GM19324 (cell line): ENCODE measurements around the gene SUPT3H.

Source experiments
- ATAC-seq: cut with Tn5 transposase; IDR thresholded peaks from one replicate; pipeline ENCODE4 v1.9.1; 2021; ENCODE audit warnings: mild to moderate bottlenecking, moderate library complexity; ENCODE audit not compliant: unreplicated experiment, low FRiP score

The SUPT3H gene

DNA sequence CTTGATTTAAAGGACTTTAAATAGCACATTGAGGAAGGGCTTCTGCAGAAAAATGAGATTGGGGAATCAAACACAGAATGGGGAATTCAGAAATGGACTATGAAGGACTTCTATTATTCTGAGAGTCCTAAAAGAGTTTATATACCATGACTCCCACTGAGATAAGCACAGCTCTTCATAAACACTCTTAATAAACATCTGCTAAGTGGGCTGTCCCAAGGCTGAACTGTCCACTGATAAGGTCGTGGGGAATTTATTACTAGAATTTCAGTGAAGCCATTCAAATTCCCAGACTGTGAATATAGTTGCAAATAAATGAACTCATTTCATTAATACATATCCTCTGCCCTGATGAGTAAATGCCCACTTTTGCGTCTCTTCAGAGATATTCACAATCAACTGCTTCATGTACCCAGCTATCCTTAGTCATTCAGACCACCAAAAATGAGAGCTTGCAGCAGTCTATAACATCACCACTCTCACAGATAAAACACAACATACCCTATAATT, 517.8 kb downstream of the SUPT3H start:
- ATAC-seq = no peak

DNA sequence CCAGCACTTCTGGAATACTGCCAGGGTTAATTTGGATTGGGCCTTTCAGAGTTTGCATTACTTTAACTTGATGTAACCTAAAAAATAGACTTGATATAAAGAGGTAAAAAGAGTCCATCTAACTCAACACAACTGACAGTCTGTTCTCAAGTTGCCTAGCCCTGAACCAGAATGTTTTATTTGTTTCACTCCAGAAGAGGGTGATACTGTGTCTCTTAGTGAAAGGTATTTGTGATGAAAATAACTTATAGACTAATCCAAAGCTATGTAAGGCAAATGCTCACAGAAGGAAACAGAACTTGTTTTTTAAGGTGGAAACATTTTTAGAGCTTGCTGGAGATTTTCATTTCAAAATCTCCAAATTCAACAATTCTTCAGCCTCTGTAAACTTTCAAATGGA, 518.7 kb downstream of the SUPT3H start:
- ATAC-seq = no peak

DNA sequence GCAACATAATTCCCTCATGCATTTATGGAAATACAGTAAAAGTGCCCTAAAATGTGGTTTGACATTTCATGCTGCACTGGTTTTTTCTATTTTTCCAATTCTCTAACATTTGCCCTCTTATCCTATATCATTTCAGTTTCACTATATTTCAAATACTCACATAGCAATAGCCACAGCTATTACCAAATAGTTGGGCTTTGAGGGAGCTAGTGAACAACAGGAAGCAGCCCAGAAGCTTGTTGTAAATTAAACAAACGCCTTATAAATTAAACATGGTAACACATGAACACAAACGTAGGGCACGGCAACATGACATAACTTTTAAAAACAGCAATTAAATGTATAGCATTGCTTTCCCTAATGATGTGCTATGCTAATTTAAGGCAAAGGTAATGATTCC, 521.3 kb downstream of the SUPT3H start:
- no peak for ATAC-seq

DNA sequence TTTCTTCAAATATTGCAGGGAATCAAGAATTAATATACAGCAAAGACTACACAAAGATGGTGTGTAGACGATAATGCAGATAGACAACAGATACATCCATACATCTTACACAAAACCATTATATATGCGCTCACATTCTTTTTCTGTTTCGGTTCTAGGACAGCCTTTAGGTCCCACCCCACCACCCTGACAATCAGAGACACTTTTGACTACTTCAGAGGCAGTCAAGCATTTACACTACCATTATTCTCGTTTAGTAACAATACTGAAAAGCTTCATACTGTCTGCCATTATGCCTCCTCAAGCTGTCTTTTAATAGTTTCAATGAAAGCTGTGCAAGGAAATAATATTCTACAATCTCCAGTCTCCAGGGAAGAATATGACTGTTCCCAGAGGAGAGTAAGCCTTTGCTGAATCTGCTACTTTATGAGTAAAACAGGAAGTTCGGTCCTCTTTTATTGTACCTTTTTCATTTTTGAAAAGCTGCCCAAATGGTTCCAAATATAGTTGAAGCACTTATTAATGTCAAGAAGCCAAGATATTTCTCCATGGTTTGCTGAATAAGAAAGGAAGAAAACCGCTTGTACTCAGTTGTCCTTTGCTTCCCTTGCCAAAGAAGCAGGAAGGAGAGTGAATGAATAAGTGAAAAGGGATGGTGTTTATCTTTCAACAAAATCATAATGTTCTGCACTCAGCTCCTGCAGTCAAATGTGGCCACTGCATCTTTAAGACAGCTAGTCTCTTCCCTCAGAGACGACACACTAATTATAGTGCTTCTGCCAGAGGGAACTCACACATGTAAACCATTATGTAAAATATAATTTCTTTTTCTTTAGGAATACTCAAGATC, 521.9 kb downstream of the SUPT3H start:
- ATAC-seq = no peak

DNA sequence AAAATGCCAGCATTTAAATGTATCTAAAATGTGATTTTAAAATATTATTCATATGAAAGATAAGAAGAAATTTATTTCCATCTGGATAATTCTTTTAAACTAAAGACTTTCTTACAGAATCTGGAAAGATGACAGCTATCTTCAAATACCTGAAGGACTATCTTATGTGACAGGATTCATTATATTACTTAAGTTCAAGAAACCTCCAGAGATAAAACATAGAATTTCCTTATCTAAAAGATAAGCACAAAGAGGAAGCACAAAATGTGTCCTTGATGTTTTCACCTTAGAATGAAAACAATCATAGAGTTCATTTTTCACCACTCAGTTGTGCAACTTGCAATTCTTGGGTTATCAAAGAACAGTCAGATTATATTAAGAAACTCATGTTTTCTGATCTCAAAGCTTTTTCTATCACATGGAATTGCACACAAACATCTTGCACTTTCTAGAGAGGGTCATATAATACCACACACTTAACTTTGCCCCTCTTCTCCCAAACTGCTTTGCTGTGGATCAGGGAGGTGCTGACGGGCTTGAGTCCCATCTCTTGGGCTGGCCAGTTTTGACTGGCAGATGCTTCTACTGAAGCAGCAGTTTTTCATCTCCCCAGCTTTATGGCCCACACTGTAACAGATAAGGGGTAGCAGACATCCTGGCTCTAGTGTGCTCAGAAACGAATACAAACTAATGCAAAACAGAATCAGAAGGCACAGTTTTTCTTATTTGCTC, 522.9 kb downstream of the SUPT3H start:
- ATAC-seq = no peak

DNA sequence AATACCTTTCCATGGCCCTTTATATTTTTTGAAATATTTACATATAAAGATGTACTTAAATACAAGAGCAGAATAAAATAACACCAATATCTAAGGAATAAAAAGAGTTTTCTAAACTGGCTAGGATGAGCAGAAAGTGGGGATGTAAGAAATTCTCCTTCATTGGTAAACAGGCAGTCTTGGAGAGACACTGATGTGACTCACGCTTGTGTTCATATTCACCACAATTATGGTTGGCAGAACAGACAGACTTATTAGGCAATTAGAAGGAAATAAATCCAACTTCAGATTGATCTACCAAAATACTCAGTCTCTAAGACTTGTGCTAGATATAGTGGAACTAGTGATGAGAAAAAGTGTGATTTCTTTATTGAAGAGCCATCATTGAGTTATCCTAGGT, 526.6 kb downstream of the SUPT3H start:
- no peak for ATAC-seq

GRCh38 chr6:44850312-44850711, 527.4 kb downstream of the SUPT3H start:
- no peak for ATAC-seq

- ATAC-seq = no peak
Observed at GRCh38 chr6:44849806-44850205, 527.9 kb downstream of the SUPT3H start.

GRCh38 chr6:44843734-44844133, 534.0 kb downstream of the SUPT3H start:
- no peak for ATAC-seq

DNA sequence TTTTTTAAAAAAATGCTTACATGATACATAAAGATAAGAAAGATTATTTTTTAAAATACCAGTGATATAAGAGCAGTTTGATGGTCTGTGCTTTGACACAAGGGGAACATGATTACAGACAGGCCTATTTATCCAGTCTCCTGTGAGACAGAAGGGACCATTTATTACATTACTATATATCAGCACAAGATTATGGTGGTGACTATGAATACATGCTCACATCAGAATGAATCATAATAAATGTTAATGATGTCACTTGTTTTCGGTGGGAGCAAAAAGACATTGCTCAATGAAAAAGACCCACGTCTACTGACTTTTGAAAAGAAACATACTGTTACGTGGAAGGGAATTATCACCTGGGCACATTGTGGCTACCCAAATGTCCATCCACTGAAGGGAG, 535.1 kb downstream of the SUPT3H start:
- ATAC-seq = no peak

- no peak for ATAC-seq
Observed at GRCh38 chr6:44841829-44842228, 535.9 kb downstream of the SUPT3H start.

- no peak for ATAC-seq
Observed at GRCh38 chr6:44837741-44838140, 540.0 kb downstream of the SUPT3H start.

DNA sequence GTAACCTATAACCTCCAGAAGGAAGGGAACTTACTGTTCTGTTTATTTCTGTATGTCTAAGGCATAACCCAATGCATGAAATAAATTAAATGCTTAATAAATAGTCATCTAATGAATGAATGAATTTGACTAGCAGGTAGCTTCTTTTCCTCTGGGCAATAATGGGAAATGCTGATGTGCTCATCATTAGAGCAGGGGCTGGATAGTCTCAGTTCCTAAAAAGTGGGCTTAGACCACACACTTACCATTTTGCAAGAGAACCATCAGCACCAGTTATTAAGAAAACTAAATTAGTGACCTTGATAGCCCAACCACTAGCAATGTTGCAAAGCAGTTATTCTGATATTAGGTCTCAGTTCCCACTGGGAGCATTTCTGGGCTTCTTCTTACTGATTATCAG, 540.5 kb downstream of the SUPT3H start:
- ATAC-seq = no peak

DNA sequence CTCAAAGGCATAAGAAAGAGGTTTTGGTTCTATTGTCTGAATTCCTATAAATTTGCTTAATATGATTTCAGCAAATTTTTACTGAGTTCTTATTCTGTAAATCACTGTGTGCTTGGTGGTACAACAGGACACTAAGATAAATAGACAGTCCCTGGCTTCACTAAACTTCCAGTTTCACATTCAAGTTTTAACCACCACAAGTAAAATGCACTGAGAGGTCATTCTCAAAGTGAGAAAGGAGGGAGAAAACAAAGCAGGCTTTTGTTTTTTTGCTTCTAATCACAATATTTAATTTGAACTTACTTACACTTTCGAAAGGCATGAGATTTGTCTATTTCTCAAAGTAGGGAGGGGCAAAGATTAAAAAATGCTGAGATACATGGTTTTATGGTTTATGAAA, 544.5 kb downstream of the SUPT3H start:
- ATAC-seq = no peak

DNA sequence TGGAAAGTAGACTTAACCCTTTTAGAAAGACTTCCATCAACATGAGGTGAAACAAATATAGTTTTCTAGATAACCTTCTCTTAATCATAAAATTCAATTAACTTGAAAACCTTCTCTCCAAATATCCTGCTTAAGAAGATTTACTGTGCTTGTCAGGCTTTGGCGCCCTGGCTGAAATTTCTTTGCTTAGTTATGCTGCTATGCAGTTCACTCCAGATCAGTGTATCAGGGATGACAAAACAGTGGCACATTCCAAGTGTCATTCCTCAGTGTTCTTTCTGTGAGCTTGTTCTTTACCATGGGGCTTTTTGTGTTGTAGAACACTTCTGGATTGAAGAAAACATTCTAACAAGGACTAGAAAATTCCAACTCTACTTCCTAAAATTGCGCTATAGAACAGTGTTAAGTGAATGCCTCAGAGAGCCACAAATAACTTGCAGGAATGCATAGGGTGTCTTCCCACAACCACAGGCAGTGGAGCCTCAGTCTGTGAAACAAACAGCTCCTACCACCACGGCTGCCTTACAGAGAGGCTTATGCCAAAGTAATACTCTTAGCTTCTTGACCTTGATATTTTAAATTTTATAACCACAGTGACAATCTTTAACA, 546.6 kb downstream of the SUPT3H start:
- ATAC-seq = no peak

DNA sequence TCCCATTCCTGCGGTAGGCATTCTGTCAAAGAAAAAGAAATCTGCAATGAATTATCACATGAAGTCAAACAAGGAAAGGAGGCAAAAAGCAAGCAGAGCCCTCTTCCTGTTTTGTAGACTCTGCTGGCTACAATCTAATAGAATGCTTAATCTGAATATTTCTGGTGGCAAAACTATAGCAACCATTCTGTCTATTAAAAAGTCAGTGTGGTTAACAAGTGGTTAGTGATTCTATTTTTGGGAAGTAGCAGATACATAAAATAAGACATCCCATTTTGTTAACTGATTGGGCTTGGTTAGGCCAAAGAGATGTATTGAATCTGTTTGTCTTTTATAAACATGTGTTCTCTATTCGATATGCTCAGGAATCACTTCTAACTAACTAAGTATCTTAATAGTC, 547.9 kb downstream of the SUPT3H start:
- no peak for ATAC-seq

DNA sequence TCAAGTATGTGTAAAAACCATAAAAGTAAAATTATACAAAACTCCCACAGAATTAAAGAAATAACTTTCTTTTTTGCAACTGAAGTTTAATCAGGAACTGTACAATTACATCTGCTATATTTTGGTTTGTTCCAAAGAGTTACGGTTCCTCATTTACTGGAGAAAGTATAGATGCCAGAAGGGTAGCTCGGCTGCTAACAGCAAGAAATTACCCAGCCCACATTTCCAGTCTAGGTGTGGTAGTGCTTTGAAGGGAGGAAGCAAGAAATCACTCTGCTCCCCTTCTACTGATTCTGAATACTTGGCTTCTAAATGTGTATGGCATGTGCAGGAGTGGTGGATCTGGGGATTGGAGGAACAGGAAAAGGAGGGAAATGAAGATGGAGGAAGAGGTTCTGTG, 549.0 kb downstream of the SUPT3H start:
- no peak for ATAC-seq

- ATAC-seq = no peak
Observed at GRCh38 chr6:44826025-44826676, 551.6 kb downstream of the SUPT3H start.

DNA sequence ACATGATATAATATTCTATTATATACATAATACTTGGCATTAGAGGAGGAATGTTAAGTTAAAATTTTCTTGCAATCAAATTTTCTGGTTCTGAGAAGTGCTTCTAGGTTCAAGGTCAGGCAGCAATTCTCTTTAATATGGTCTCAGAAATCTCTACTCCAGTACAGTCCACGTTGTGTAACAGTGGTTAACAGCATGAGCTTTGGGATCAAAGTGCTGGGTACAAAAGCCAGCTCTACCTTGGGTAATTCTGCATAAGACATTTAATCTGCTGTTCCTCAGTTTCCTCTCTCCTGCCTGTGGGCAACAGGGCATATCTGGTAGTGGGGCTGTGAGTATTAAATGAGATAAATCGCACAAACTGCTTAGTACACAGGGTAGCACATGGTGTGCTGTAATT, 552.5 kb downstream of the SUPT3H start:
- no peak for ATAC-seq

DNA sequence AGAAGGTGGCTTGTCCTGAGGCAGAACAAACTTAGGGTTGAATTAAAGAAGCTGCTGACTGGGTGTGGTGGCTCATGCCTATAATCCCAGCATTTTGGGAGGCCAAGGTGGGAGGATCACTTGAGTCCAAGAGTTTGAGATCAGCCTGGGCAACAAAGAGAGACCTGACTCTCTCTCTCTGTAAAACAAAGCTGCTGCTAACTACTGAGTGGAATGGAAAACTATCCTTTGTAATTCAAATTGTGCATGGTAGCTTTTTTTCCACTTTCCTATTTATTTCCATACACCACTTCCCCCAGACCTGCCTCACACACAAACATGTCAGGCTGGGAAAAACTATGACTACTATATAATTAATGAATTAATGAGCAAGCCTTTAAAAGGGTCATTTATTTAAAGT, 553.2 kb downstream of the SUPT3H start:
- no peak for ATAC-seq

DNA sequence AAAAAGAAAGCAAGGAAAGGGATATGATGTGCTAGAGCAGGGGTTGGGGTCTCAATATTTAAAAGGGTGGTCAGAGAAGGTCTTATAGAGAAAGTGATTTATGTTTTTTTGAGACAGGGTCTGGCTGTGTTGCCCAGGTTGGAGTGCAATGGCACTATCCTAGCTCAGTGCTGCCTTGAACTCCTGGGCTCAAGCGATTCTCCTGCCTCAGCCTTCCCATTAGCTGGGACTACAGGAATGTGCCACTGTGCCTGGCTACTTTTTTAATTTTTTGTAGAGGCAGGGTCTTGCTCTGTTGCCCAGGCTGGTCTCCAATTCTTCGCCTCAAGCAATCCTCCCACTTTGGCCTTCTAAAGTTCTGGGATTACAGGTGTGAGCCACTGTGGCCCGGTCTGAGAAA, 557.0 kb downstream of the SUPT3H start:
- ATAC-seq = no peak
